Measurements from ENCODE around the gene TIAM2.

Gene TIAM2

DNA sequence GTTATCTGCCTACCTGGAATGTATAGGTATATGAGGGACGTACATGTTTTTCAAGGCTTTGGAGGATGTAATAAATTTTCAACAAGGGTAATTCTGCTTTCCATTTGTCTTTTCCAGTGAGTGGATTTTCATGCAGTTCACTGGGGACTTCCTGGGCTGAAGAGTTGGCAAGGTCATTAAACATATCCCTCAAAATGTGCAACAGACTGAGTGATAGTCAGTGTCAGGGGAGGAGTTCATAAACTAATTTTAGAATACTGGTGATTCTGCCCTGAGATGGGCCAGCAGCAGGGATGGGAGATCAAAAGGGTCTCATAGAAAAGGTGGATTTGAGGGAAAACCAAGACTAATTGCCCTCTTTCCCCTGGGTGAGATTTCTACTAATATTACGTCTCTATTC, 146.4 kb downstream of the TIAM2 start:
- no peak for DNase-seq

DNA sequence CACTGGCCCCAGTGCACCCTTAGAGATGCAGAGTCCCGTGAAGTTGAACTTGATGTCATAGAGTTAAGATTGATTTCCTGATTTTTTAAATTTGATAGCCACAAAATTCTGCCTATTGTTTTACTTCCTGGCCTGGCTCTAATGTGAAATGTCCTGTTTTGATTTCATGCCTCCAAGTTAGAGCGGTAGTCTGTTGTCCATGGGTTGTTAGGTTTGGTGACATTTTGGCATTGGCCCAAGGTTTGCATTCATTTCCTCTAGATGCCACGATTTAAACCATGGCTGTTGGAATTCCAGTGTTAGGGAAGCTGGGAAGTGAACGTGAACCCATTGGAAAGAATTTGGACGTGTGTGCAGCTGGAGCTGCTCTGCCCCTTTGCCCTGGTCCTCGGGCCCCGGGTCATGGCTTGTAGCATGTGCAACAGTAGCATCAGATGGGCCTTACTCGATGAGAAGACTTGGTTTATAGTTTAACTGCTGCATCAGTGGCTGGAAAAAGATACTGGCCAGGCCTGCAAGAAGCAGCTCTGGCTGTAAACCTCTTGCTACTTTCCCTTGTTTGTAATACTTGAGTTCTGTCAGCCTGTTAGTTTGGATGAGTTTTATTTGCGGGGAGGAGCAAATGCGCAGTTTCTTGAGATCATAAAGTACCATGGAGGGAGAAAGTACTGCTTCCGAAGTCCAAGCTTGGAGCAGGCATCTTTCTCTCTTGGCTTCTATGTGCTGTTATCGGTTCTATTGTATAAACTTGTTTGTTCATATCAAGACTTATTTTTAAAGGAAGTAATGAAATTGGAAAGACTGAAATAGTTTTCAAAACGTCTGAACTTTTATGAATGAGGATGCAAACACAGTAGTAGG, 147.3 kb downstream of the TIAM2 start:
- no peak for DNase-seq

DNA sequence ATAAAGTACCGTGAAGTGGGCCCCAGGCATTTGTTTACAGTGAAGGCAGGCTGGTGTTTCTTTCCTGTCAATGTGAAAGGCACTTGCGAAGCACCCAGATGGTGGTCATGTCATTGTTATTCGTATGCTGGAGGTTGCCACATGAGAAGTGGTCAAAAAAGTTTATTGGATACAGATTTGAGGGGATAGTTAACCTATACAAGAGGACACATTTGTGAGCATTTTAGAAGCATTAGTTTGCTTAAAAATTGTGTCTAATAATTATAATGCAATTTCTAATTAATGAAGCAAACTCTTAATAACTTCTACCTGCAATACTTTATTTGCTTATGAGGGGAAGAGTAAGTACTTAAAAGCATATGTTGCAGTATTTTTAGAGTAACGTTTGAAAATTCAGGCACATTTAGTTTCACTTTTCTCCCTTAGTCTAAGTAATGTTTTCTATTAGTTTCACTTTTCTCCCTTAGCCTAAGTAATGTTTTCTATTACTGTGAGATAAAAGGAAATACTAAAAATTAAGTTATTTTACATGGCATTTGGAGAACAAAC, 148.0 kb downstream of the TIAM2 start:
- DNase-seq: no peak

DNA sequence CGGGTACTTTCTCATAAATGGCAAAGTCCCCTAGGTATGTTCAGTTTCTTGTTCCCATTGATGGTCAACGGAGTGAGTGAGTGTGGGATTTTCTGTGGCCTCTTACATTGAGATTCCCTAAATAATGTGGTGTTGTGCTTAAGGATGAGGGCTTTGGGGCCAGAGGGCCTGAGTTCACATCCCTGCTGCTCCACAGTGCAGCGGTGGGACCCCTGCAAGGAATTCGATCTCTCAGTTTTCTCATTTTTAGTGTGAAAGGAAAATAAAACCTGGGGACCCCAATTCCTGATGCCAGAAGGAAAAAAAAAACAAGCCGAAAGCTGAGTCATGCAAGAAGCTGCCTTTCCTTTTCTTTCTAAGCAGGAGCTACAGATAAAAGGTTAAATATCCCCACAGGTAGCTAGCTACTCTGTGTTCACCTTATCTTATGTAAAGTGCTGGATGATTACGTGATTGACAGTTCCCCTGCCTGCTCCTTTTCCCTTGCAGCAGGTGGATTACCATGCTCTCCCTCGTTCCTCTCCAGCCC, 148.5 kb downstream of the TIAM2 start:
- DNase-seq: no peak

DNA sequence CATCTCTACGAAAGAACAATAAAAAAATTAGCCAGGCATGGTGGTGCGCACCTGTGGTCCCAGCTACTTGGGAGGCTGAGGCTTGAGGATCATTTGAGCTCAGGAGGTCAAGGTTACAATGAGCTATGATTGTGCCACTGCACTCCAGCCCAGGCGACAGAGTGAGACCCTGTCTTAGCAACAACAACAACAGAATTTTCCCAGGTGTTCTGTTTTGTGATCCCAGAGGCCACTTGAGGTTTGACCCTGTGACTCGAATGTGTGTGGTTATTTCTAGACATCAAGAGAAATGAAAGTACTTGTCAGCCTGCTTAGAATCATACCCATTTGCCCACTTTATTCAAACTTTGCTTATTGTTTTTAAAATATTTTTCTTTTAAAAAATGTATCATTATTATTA, 151.1 kb downstream of the TIAM2 start:
- DNase-seq: no peak

DNA sequence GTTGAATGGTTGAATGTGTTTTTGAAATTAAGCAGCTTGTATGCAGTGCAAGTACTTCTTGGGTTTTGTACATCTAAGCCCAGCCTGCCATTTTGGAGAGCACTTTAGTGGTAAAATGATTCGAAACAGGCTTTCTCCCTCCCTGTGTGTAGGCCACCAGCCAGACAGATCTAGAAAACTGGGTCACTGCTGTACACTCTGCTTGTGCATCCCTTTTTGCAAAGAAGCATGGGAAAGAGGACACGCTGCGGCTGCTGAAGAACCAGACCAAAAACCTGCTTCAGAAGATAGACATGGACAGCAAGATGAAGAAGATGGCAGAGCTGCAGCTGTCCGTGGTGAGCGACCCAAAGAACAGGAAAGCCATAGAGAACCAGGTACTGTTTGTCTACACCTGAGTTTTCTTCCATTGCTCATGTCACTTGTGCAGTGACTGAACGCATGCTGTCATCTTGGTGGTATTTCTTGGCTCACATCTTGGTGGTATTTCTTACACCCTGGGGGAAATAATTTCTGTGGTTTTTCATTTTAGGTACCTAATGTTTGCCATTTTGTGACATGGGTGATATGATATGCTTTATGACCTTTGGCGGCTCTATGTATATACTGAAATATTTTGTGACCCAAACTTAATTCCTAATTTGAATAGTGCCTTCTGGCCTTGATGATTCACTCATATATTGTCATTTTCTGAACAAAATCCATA, 153.0 kb downstream of the TIAM2 start:
- no peak for DNase-seq

DNA sequence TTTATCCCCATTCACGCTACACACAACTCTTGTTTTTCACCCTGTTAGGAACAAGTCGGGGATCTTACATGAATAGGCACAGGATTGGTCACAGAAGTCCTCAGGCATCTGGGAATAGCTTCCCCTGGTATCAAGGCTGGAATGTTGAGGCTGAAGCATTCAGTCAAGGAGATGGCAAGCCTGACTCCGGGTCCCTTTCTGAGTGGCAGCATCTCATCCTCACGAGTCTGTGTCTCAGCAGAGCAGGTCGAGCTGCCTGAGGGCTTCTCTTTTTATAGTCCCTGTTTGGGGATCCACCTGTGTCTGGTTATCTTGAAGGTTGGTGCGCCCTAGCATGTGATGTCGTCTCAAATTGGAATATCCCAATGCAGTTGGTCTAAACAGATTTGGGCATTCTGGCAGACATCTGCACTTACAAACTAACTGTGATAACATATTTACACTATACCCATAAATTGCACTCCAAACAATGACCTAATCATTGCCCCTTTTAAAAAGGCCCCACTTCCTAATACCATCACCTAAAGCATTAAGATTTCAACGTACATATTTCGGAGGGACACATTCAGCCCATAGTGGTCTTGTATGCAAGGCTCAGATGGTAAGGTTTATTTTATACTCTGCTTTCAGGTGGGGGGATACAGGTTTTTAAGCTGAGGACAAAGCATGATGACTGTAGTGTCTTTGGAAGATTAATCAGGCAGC, 156.0 kb downstream of the TIAM2 start:
- no peak for DNase-seq

DNA sequence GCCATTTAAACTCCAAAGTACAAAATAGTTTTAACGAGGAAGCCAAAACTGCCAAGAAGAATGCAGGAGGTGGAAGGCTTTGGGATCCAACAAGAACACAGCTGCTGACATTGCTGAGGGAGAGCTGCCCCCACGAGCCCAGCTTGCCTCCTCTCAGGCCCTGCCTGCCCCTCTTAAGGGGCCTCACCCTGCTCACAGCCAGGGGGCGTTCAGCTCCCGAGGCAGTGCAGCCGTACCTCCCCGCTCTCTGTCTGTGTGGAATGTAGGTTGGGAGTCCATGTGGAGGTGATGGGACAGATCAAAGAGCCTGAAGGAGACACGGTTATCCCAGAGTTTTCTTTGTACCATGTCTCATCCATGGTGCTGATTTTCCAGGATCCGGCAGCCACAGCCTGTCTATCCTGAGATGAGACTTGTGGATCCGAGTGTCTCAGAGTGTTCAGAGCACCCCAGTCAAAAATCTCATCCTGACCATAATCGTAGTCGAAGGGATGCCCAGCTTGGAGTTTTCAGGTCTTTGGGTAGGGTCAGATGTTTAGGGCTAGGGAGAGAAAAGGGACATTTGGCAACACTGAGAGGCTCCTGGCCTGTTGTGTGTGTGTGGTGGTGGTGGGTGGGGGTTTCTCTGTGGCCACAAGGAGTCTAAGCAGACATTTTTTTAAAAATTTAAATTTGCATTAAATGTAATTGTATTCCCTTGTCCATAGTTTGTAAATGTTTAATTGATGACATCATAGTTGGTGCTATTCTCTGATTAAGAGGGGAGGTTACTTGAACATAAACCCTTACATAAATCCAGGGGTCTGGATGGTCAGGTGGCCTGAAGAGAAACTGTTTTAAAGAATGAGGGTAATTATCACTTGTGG, 157.3 kb downstream of the TIAM2 start:
- no peak for DNase-seq

DNA sequence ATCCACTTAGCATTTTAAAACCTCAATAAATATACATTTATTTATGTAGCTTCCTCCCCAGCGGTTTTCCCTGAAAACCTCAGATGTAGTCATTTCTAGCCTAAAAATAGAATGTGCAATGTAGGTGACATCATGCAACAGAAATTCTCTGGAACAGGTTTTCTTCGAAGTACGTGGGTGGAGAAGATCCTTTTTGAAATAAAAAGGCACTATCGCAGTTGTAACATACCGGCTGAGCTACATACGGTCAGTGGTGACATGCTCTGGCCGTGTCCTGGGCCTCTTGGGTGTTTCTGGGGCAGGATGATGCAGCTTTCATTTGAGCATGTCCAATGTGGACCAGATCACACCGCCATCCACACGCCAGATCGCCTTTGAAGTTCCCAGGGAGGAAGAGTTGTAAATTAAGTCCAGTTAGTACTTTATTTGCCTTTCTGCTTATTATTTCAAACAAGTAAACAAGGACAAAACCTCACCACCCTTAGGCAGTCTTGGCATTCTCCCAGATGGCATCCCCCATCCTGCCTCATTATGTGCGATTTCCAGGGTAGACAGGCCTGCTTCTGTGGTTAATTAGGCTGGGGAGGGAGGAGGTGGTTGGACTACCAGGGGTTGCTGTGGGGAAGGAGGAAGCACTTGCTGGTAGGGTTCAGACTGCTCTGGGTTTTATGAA, 159.2 kb downstream of the TIAM2 start:
- no peak for DNase-seq

DNA sequence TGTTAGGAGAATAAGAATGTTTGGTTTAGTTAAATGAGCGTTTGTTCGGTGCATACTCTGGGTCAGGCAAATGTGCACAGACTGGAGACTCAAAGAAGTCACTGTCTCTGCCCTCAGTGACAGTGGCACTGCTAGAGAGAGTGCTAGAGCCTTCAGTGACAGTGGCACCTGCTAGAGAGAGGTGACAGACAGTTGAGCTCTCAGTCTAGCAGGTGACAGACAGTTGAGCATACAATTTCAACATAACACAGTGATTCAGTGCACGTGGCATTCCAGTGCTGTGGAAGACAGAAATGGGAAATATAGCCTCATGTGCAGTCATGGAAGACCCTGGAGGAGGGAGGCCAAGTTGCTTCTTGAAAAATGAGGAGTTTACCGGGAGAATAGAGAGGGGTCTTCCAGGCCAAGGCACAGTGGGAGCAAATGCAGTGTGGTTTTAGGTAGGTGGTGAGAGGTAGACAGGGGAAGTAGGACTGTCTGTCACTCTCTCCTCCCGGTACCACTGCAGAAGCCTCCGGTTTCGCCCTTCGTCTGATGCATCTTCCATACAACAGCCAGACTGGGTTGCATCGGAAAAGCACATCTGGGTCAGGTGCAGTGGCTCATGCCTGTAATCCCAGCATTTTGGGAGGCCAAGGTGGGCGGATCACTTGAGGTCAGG, 160.8 kb downstream of the TIAM2 start:
- no peak for DNase-seq

DNA sequence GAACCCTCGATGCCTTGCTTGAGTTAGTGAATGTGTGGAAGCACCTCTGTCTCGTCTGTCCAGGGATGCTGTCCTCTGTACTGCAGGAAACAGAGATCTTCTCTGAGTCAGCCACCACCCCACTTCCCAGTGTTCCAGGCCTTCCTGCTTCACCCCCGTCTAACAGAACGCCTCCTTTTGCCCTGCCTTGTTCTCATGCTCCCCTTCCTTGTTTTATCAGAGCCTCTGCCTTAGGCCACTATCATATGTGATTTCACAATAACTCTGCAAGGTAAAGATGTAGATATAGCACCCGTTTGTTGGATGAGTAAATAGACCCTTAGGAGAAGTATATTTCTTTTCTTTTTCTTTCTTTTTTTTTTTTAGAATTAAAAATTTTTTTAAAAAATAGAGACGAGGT, 162.0 kb downstream of the TIAM2 start:
- DNase-seq: no peak

DNA sequence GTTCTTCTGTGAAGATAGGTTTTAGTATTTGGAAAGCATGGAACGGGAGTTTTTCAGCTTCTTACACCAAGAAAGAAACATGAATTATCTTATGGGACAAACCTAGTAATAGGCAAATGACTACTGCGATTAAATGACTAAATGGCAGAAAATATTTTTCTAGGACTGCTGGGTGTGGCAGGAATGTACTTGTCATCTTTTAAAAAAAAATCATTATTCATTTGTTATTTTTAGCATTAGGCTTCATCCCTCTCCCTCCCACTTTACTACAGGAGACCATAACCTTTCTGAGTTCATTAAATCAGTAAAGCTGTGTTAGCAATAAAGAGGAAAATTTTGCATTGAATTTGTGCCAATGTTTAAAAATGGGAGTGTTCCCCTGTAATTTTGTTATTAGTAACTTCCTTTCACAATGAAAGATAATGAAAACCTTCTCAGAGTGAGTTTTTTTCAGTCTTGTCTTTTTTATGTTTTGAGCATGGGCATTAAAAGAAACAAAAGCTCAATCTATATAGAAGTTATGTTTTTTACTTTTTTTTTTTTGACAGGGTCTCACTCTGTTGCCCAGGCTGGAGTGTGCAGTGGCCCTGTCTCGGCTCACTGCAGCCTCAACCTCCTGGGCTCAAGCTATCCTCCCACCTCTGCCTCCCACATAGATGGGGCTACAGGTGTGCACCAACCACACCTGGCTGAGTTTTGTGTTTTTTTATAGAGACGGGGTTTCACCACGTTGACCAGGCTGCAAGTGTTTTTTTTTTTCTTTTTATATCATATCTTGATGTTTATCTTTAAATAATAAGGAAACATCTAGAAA, 163.1 kb downstream of the TIAM2 start:
- DNase-seq: no peak

DNA sequence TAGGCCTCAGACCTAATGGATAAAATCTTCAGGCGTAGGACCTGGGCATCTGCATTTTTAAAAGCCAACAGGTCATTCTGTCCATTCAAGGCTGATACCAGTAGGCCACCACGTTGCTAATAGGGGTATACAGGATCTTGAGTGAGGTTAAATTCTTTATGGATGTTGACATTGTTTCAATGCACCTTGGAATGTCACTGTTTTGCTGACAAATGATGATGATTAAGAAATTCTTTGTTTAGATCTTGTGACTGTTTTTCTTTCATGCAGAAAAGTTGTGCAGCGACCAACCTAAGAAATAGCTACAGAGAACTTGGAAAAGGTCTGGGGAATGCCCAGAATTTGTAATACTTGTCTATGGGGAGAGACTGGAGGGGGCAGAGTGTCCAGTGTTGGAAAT, 167.6 kb downstream of the TIAM2 start:
- no peak for DNase-seq

DNA sequence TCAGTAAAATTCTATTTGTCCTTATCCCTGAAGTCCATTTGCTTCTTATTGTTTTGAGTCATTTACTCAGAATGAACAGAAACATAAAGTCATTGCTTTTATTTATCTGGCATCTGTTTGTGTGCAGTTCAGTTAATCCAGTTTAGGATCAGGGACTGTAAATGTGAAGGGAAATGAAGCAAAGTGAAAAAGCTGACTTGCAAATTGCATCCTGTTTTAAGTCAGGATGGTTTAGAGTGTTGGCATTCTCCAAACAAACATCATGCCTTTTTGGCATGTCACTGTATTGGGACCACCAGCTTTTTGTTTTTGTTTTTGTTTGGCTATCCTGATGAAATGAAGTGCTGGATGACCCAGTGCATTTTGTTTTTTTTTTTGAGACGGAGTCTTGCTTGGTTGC, 168.5 kb downstream of the TIAM2 start:
- no peak for DNase-seq

DNA sequence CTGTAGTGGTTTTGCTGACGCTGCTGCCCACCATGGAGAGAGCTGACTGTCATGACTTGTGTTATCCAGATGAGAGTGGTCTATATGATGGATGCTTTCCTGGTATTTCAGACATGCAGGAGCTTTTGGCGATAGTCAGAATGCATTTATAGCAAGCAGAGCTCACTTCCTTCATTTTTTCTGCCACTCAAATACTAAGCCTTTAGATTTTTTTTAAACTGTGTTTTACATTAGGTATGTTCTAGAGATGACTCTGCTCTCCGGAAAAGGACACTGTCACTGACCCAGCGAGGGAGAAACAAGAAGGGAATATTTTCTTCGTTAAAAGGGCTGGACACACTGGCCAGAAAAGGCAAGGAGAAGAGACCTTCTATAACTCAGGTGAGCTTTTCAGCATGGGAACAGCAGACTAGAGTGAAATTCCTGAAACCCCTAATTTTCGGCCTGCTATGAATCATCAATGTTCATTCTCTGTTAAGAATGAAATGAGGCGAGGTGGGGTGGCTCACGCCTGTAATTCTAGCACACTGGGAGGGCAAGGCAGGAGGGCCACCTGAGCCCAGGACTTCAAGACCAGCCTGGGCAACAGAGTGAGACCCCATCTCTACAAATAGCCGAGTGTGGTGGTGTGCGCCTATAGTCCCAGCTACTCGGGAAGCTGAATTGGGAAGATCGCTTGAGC, 170.1 kb downstream of the TIAM2 start:
- DNase-seq: no peak

DNA sequence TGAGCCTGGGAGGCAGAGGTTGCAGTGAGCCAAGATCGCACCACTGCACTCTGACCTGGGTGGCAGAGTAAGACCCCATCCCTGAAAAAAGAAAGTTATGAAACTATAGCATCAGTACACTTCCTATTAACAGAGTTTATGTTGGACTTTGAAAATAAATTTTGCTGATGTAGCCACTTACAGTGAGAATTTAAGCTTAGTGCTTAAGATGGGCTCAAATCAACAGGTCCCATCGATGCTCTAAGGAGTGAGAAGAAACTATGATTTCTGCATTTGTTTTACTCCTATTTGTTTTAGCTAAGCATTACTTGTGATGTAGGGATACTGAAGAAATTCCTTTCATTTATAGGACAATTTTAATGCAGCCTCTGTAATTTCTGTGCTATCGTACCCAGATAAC, 175.4 kb downstream of the TIAM2 start:
- DNase-seq: no peak

DNA sequence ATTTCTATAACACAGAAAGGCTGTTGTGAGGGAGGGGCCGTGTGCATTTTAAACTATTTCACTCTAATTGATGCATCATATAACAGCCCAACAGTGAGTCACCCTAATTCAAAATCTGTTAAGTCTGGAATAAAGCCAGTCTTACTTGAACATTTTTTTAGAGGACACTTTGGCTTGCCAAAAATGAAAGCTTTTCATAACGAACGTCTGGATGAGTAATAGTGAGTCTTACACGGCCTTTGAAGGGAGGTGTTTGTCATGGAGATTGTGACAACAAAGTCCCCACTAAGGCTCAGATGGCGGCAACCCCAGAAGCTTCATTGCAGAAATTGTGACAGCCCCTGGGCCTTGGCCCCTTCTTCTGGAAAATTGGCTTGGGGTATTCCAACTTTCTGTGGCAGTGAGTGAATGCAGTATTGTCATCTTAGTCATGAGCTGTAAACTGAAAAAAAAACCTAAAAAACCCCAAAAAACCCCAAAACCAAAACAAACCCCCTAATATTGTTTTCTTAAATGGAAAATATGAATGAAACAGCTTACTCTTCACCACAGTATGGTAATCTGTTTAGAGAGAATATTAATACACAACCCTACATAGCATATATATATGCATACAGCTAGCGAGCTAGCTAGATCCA, 176.1 kb downstream of the TIAM2 start:
- peak; percentile 5 to 34 (median 18) for DNase-seq

DNA sequence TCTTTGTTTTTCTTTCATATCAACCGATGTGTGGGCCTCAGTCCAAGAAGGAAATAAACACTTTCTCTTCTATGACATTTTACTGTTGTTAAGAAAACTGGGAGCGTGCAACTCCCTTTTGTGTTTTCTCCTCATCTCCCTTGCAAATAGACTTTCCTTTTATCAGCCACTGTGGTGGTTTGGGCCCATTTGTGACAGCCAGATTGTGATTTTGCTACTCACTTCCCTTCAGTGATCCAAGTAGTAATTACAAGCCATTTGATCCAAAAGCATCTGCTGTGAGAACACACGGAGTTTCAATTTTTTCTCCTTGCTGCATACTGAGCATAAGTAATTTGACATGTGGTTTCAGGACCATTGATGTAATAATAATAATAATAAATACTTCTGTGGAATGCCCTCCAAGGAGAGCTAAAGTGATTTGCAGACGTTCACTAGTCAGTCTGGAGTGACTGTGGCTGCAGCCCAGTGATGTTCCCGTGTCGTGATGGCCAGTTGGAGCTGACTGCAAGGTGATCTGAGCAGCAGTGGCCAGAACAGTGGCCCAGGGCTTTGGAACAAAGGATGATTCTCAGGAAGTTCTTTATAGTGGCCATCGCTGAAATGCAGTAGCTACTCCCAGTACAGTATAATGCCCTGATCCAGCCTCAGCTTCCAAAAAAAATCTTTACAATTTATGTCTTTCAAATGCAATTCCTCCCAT, 176.8 kb downstream of the TIAM2 start:
- DNase-seq: no peak

Measured in activated naive CD4-positive, alpha-beta T cell (primary cell).